Stomach (tissue), 9 donors: Measurements from ENCODE around the gene PRG2. TPM values are rescaled to one million over a fixed set of nuclear protein-coding genes. Genes with fewer than 3 reads are reported as not detected.
A peak's percentile ranks its signal among the peaks of the same experiment; 100 is the strongest.
"Not testable (repeated sequence)": the region's sequence is repeated elsewhere in the genome, so short reads cannot be mapped to it uniquely, and the experiment has no call there.

Experiments used
- DNase-seq, 2 donors: peaks; one replicate each; pipeline versions ENCODE4 v3.0.0 to v3.0.0-alpha.2; 2013 to 2019
- H3K27ac ChIP-seq, 5 donors: fragments of 200-600 bp in 4 of 5; sonication (generic) in 4 of 5; one replicate each; pipeline ENCODE4 v1.5.1; 2013 to 2019; ENCODE audit warnings: mild to moderate bottlenecking in 1 of 5, moderate library complexity in 1 of 5
- H3K27me3 ChIP-seq, 3 donors: fragments of 200-600 bp; sonication (generic); one replicate each; pipeline ENCODE4 v1.5.1; 2017 to 2019; ENCODE audit warnings: mixed run types in 1 of 3
- H3K36me3 ChIP-seq, 4 donors: fragments of 200-600 bp; sonication (generic); 1 replicate in 3 of 4; 2 replicates in 1 of 4; pipeline ENCODE4 v1.5.1; 2016 to 2019
- H3K4me1 ChIP-seq, 4 donors: fragments of 200-600 bp; sonication (generic); one replicate each; pipeline ENCODE4 v1.5.1; 2016 to 2019
- H3K4me3 ChIP-seq, 4 donors: fragments of 200-600 bp; sonication (generic) in 3 of 4; one replicate each; pipeline ENCODE4 v1.5.1; 2016 to 2019; ENCODE audit warnings: mild to moderate bottlenecking in 1 of 4
- H3K9me3 ChIP-seq, 4 donors: fragments of 200-600 bp; sonication (generic); one replicate each; pipeline ENCODE4 v1.5.1; 2016 to 2019
- CTCF ChIP-seq, 7 experiments: fragments of 450-650 bp in 4 of 7; fragments of 200-600 bp in 3 of 7; sonication (generic) in 3 of 7; IDR thresholded peaks; one replicate each; pipeline ENCODE4 v1.5.1; 2016 to 2019; ENCODE audit warnings: antibody characterized with exemption in 7 of 7, control low read depth in 2 of 7, mild to moderate bottlenecking in 1 of 7
- EP300 ChIP-seq: sonication (generic); formaldehyde crosslinking; IDR thresholded peaks from one replicate; pipeline ENCODE4 v1.6.1; 2017; ENCODE audit warnings: antibody characterized with exemption
- POLR2A ChIP-seq, 4 donors: fragments of 450-650 bp; IDR thresholded peaks; one replicate each; pipeline ENCODE4 v1.6.1; 2016; ENCODE audit warnings: antibody characterized with exemption in 4 of 4, control low read depth in 2 of 4, mild to moderate bottlenecking in 1 of 4, moderate library complexity in 1 of 4
- POLR2AphosphoS5 ChIP-seq, 3 donors: sonication (generic); formaldehyde crosslinking; IDR thresholded peaks; one replicate each; pipeline ENCODE4 v1.6.1; 2016; ENCODE audit warnings: antibody characterized with exemption in 3 of 3
- whole genome bisulfite sequencing, 5 donors: extraction: QIAGEN DNeasy Blood & Tissue Kit in 3 of 5; methylation state at CpG; one replicate each; pipeline versions ENCODE4 v1.1.5 to v1.1.7; 2013 to 2018; 5-methylcytosine and 5-hydroxymethylcytosine counted together
- intact Hi-C: fragments of 100-400 bp; cut with DNase I; formaldehyde crosslinking; loops from one replicate; pipeline ENCODE4 v1.15.1; 2023; ENCODE audit warnings: low total_unique reads
- polyA plus RNA-seq, 3 donors: library from polyadenylated mRNA; stranded (reverse); fragments of 200-250 nt; gene quantifications; one replicate each; pipeline ENCODE4 v1.2.3, GENCODE V29; 2013
- total RNA-seq, 5 donors: library from RNA; depleted of rRNA; stranded (reverse); fragments of >200 nt; gene quantifications; one replicate each; pipeline versions ENCODE4 v1.1.0 to v1.2.3, GENCODE V29; 2014 to 2016
- donor health status: healthy with polysubstance abuse.
- donor health status: Bipolar disorder and iron deficiency.
- donor health status: healthy.

The PRG2 gene
- total and polyA plus RNA-seq, 8 donors: 0.25 to 0.73 TPM; not detected in 6

- no peak overlapping the region for H3K27ac ChIP-seq
- no peaks in the 10 kb centered on the region for H3K36me3 ChIP-seq
- no peak overlapping the region for H3K4me3 ChIP-seq
- TF ChIP-seq CTCF (IDR thresholded peaks at IDR 0.05) (no peak), POLR2A (IDR thresholded peaks at IDR 0.05) (no peak), EP300 (no peak), POLR2AphosphoS5 (IDR thresholded peaks at IDR 0.05) (no peak)
- H3K4me1 ChIP-seq: peaks cover 7 to 9% (median 8%) of the 10 kb centered on the region in 4 donors
- no peaks in the 10 kb centered on the region for H3K9me3 ChIP-seq
- intact Hi-C loops: loop anchor here (10.0 kb wide), 3 partner anchors 115 to 305 kb away; partner anchors contain the start of gene YPEL4
- H3K27me3 ChIP-seq: no peaks in the 10 kb centered on the region
- DNase-seq: peak in 1 of 2 donors; percentile 75
- WGBS, 5 donors: 31 to 47% (median 45%) methylated on average over 12 of the region's 12 CpGs
These were observed 50.3 kb downstream of the PRG2 start for GRCh38 chr11:57340039-57340615.

DNA sequence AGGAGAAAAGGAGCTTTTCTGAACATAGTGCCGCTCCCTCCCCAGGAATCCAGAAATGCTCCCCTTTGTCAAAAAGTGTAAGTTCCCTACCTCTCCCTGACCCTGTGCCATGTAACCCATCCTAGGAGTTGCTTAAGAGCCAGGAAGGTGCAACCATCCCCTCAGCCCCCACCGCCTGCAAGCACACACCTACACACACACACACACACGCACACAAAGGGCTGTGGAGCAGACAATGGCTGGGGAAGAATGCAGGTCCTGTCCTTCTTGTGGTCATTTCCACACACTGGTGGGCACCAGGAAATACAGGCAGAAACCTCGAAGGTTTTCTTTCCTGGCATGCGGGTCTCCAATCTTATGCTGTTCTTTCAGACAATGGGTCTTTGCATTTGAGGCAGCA is 51.1 kb downstream of the PRG2 start:
- TF ChIP-seq POLR2A (IDR thresholded peaks at IDR 0.05): no peak
- no peak for TF ChIP-seq CTCF (IDR thresholded peaks at IDR 0.05)
- no peak for TF ChIP-seq EP300
- no peak for TF ChIP-seq POLR2AphosphoS5 (IDR thresholded peaks at IDR 0.05)
- Histone ChIP-seq H3K4me3 (no peak overlapping the region), H3K27ac (no peak overlapping the region), H3K9me3 (no peaks in the 10 kb centered on the region), H3K27me3 (no peaks in the 10 kb centered on the region), H3K4me1 (peaks cover 15 to 17% (median 16%) of the 10 kb centered on the region in 4 donors), H3K36me3 (peaks cover 0 to under 1% (median 0%) of the 10 kb centered on the region in 4 donors)
- WGBS, 5 donors: 69 to 79% (median 74%) methylated on average over 5 of the region's 5 CpGs
- no peak for DNase-seq
- intact Hi-C loops: no loop called here

DNA sequence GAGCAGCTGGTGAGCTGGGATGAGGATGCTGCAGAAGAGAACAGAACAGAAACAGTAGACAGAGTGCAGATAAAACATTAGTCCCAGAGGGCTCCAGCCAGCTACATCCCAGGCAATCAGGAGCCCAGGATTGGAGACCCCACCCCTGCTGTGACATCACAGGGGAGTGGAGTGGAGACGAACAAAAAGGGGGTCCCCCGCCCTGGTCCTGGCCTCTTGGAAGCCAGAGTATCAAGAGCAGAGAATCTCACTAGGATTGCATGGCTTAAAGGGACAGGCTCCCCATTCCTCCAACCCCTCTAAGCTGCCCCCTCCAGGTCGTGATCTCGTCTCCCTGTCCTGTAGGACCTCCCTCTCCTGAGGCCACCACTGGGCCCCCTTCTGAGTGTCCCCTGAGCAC is 52.3 kb downstream of the PRG2 start, which contains the start of gene P2RX3:
P2RX3 (plus strand) TSS at position 211 of the 400 bp plus-strand sequence. CDS start 199 bp downstream, outside the sequence.
- no peak within 1 kb of the TSS for H3K27ac ChIP-seq
- WGBS, 5 donors: 35 to 50% (median 42%) methylated on average over 4 of the region's 4 CpGs
- no peaks in the 10 kb centered on the region for H3K27me3 ChIP-seq
- no peak within 1 kb of the TSS for H3K4me3 ChIP-seq
- TF ChIP-seq POLR2A (IDR thresholded peaks at IDR 0.05): no peak
- TF ChIP-seq POLR2AphosphoS5 (IDR thresholded peaks at IDR 0.05): no peak
- no peak for TF ChIP-seq CTCF (IDR thresholded peaks at IDR 0.05)
- no peak for TF ChIP-seq EP300
- H3K4me1 ChIP-seq: peaks cover 19 to 29% (median 24%) of the 10 kb centered on the region in 4 donors
- H3K36me3 ChIP-seq: peaks cover 3 to 12% (median 8%) of the 10 kb centered on the region in 4 donors
- H3K9me3 ChIP-seq: no peaks in the 10 kb centered on the region
- DNase-seq: peak in 1 of 2 donors; percentile 85
- intact Hi-C loops: no loop called here

DNA sequence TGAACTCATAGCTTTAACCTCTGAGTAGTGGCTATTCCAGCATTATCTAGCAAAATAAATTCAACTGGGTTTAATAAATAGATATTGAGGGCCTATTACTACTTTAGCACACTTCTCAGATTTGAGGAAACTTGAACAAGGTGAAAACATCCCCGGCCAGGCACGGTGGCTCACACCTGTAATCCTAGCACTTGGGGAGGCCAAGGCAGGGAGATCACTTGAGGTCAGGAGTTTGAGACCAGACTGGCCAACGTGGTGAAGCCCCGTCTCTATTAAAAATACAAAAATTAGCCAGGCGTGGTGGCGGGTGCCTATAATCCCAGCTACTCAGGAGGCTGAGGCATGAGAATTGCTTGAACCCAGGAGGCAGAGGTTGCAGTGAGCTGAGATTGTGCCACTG is 53.6 kb downstream of the PRG2 start:
- H3K9me3 ChIP-seq, intact Hi-C loops, DNase-seq, H3K4me3 ChIP-seq, H3K27ac ChIP-seq, H3K27me3 ChIP-seq: not testable (repeated sequence)
- WGBS, 5 donors: 92 to 95% (median 93%) methylated on average over 6 of the region's 6 CpGs
- Histone ChIP-seq H3K36me3 (peaks cover 15 to 25% (median 21%) of the 10 kb centered on the region in 4 donors), H3K4me1 (peaks cover 19 to 30% (median 24%) of the 10 kb centered on the region in 4 donors)

Other genes starting within 250 kb of the PRG2 start
- under 1 TPM in 1 of 5 donors, not detected in 4; 0.73 TPM for gene LRRC55, start 208.7 kb downstream of the PRG2 start, total RNA-seq
- gene LRRC55, start 208.7 kb downstream of the PRG2 start, polyA plus RNA-seq: under 1 TPM in 1 of 3 donors, not detected in 2; 0.08 TPM
- gene APLNR, start 153.4 kb downstream of the PRG2 start, total RNA-seq: 10 to 100 TPM in 1 of 5 donors, 1 to 10 TPM in 2, not detected in 2; 2.3 to 12.1 (median 5.1) TPM
- gene APLNR, start 153.4 kb downstream of the PRG2 start, polyA plus RNA-seq: 1 to 10 TPM in 1 of 3 donors, under 1 TPM in 2; 0.43 to 1.1 (median 1.00) TPM
- 100 to 1,000 TPM in 3 of 5 donors, 10 to 100 TPM in 2; 59.4 to 238 (median 126) TPM for gene TNKS1BP1, start 65.7 kb downstream of the PRG2 start, total RNA-seq
- 100 to 1,000 TPM in 2 of 3 donors, 10 to 100 TPM in 1; 84.9 to 136 (median 111) TPM for gene TNKS1BP1, start 65.7 kb downstream of the PRG2 start, polyA plus RNA-seq
- gene SSRP1, start 54.8 kb downstream of the PRG2 start, total RNA-seq: 10 to 100 TPM; 15.8 to 62.9 (median 41.9) TPM
- gene SSRP1, start 54.8 kb downstream of the PRG2 start, polyA plus RNA-seq: 10 to 100 TPM; 43.5 to 58.8 (median 50.6) TPM
- 1 to 10 TPM in 1 of 5 donors, under 1 TPM in 1, not detected in 3; 0.18 to 1.7 TPM for gene P2RX3, start 52.3 kb downstream of the PRG2 start, total RNA-seq
- not detected for gene P2RX3, start 52.3 kb downstream of the PRG2 start, polyA plus RNA-seq
- gene PRG3, start 9.5 kb downstream of the PRG2 start, total RNA-seq: not detected
- gene PRG3, start 9.5 kb downstream of the PRG2 start, polyA plus RNA-seq: not detected
- gene SLC43A3, start 36.5 kb upstream of the PRG2 start, total RNA-seq: 10 to 100 TPM in 3 of 5 donors, 1 to 10 TPM in 2; 1.2 to 81.7 (median 10.5) TPM
- 10 to 100 TPM; 10.2 to 22.8 (median 15.0) TPM for gene SLC43A3, start 36.5 kb upstream of the PRG2 start, polyA plus RNA-seq
- gene RTN4RL2, start 69.9 kb upstream of the PRG2 start, total RNA-seq: 1 to 10 TPM in 2 of 5 donors, not detected in 3; 3.9 to 8.1 TPM
- under 1 TPM; 0.75 to 0.78 (median 0.76) TPM for gene RTN4RL2, start 69.9 kb upstream of the PRG2 start, polyA plus RNA-seq
- 10 to 100 TPM; 10.5 to 38.4 (median 18.5) TPM for gene SLC43A1, start 125.1 kb upstream of the PRG2 start, total RNA-seq
- gene SLC43A1, start 125.1 kb upstream of the PRG2 start, polyA plus RNA-seq: 10 to 100 TPM; 16.0 to 24.6 (median 19.7) TPM
- 10 to 100 TPM in 3 of 5 donors, 1 to 10 TPM in 2; 1.7 to 51.3 (median 31.3) TPM for gene TIMM10, start 140.1 kb upstream of the PRG2 start, total RNA-seq
- gene TIMM10, start 140.1 kb upstream of the PRG2 start, polyA plus RNA-seq: 10 to 100 TPM; 66.7 to 79.6 (median 73.7) TPM
- not detected for gene SMTNL1, start 146.9 kb upstream of the PRG2 start, total RNA-seq
- not detected for gene SMTNL1, start 146.9 kb upstream of the PRG2 start, polyA plus RNA-seq
- gene UBE2L6, start 177.0 kb upstream of the PRG2 start, total RNA-seq: 10 to 100 TPM in 4 of 5 donors, 1 to 10 TPM in 1; 2.2 to 57.8 (median 21.3) TPM
- gene UBE2L6, start 177.0 kb upstream of the PRG2 start, polyA plus RNA-seq: 10 to 100 TPM; 47.3 to 73.0 (median 71.4) TPM
- 100 to 1,000 TPM in 4 of 5 donors, 10 to 100 TPM in 1; 17.4 to 247 (median 153) TPM for gene SERPING1, start 207.0 kb upstream of the PRG2 start, total RNA-seq
- 100 to 1,000 TPM in 2 of 3 donors, 10 to 100 TPM in 1; 84.4 to 212 (median 111) TPM for gene SERPING1, start 207.0 kb upstream of the PRG2 start, polyA plus RNA-seq